Activated B cell treated with CpG ODN at 0.5 μM for 24 hours (primary cell): ENCODE data around the gene CABLES1. TPM values are rescaled to one million over a fixed set of nuclear protein-coding genes. Genes with fewer than 3 reads are reported as not detected.
"Not testable (repeated sequence)": the region's sequence is repeated elsewhere in the genome, so short reads cannot be mapped to it uniquely, and the experiment has no call there.

Experiments
- ATAC-seq: fragments of 200-7000 bp; cut with Tn5 transposase; one replicate; pipeline ENCODE4 v1.10.0; 2021; ENCODE audit warnings: low read depth, mild to moderate bottlenecking, moderate library complexity
- CTCF ChIA-PET: fragments of 350-600 bp; sonication (Branson Sonifier 250); formaldehyde crosslinking; loops from one replicate; lab custom pipeline; 2021; ENCODE audit warnings: antibody characterized with exemption; lab: Charles Lee
- POLR2A ChIA-PET: fragments of 350-600 bp; sonication (Branson Sonifier 250); formaldehyde crosslinking; loops from one replicate; lab custom pipeline; 2021; ENCODE audit warnings: antibody characterized with exemption; lab: Charles Lee
- DNase-seq: peaks from one replicate; pipeline ENCODE4 v3.0.0; 2022
- H3K27ac Mint-ChIP-seq: one replicate; pipeline ENCODE4 v1.8.0; 2020; ENCODE audit warnings: mixed read lengths
- H3K27me3 Mint-ChIP-seq: one replicate; pipeline ENCODE4 v1.8.0; 2021; ENCODE audit warnings: mixed read lengths
- H3K36me3 Mint-ChIP-seq: one replicate; pipeline ENCODE4 v1.8.0; 2021; ENCODE audit warnings: low read depth, mixed read lengths
- H3K4me1 Mint-ChIP-seq: one replicate; pipeline ENCODE4 v1.8.0; 2021; ENCODE audit warnings: mixed read lengths
- H3K4me3 Mint-ChIP-seq: one replicate; pipeline ENCODE4 v1.8.0; 2020; ENCODE audit warnings: mild to moderate bottlenecking, mixed read lengths
- H3K9me3 Mint-ChIP-seq: one replicate; pipeline ENCODE4 v1.8.0; 2020; ENCODE audit warnings: mixed read lengths
- intact Hi-C: fragments of 100-400 bp; cut with micrococcal nuclease; formaldehyde crosslinking; loops from one replicate; pipeline ENCODE4 v1.15.1; 2024
- total RNA-seq: library from RNA; stranded (reverse); gene quantifications from 2 replicates; pipeline ENCODE4 v1.2.3, GENCODE V29; 2022
- TF ChIP-seq, protein P1 (sequence below): fragments of 200-600 bp; IDR thresholded peaks from one replicate; pipeline ENCODE4 v1.8.0; 2022; ENCODE audit warnings: antibody characterized with exemption, mild to moderate bottlenecking

The CABLES1 gene
- total RNA-seq, 1 donor from 2014 or later = 32.3 TPM

DNA sequence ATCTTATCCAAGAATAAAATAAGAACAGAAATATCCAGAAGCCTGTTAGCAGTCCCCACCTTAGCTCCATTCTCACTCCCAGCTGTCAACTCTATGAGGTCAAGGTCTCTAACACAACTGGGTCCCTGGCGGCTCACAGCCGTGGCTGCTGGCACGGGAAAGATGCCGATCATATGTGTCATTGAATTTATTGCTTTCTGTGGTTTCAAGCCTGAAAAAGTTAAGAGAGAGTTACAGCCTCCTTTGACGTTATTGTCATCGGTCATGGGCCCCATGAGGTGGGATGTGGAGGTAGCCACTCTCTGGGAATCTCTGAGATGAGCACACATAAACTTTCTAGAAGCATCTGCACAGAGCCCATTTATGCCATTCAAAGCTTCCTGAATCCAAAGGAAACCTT, 28.7 kb upstream of the CABLES1 start:
- CTCF ChIA-PET = no interaction called here
- no peak overlapping the region for H3K27ac Mint-ChIP-seq
- POLR2A ChIA-PET = no interaction called here
- H3K27me3 Mint-ChIP-seq = peaks cover 13% of the 10 kb centered on the region
- DNase-seq = no peak
- H3K9me3 Mint-ChIP-seq = no peaks in the 10 kb centered on the region
- no peak for ATAC-seq
- TF ChIP-seq, protein P1, sequence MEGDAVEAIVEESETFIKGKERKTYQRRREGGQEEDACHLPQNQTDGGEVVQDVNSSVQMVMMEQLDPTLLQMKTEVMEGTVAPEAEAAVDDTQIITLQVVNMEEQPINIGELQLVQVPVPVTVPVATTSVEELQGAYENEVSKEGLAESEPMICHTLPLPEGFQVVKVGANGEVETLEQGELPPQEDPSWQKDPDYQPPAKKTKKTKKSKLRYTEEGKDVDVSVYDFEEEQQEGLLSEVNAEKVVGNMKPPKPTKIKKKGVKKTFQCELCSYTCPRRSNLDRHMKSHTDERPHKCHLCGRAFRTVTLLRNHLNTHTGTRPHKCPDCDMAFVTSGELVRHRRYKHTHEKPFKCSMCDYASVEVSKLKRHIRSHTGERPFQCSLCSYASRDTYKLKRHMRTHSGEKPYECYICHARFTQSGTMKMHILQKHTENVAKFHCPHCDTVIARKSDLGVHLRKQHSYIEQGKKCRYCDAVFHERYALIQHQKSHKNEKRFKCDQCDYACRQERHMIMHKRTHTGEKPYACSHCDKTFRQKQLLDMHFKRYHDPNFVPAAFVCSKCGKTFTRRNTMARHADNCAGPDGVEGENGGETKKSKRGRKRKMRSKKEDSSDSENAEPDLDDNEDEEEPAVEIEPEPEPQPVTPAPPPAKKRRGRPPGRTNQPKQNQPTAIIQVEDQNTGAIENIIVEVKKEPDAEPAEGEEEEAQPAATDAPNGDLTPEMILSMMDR = no peak
- H3K36me3 Mint-ChIP-seq = no peaks in the 10 kb centered on the region
- H3K4me3 Mint-ChIP-seq = no peak overlapping the region
- intact Hi-C loops = no loop called here
- H3K4me1 Mint-ChIP-seq = no peaks in the 10 kb centered on the region

DNA sequence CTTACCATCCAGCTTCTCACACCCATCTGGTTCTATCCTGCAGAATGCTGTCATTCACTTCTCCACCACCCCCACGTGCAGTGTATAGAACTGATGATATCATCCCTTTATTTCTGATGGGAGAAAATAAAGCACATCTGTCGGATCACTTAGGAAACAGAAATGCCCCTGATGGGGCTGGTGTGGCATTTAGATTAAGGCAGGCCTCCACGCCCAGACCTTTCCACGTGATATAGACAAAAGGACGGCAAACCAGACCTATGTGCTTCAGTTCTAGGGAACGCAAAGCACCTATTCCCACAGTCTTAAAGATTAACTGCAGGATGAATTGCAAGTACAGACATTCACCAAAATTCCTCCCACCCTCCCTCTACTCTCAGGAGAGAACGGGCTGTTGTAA, 27.6 kb upstream of the CABLES1 start:
- DNase-seq (no peak), ATAC-seq (no peak)
- no peak overlapping the region for H3K4me3 Mint-ChIP-seq
- intact Hi-C loops = no loop called here
- TF ChIP-seq, protein P1 = no peak
- no peaks in the 10 kb centered on the region for H3K36me3 Mint-ChIP-seq
- CTCF ChIA-PET = no interaction called here
- no peaks in the 10 kb centered on the region for H3K4me1 Mint-ChIP-seq
- H3K27ac Mint-ChIP-seq = no peak overlapping the region
- H3K9me3 Mint-ChIP-seq = peaks cover 3% of the 10 kb centered on the region
- POLR2A ChIA-PET = no interaction called here
- H3K27me3 Mint-ChIP-seq = peaks cover 13% of the 10 kb centered on the region

DNA sequence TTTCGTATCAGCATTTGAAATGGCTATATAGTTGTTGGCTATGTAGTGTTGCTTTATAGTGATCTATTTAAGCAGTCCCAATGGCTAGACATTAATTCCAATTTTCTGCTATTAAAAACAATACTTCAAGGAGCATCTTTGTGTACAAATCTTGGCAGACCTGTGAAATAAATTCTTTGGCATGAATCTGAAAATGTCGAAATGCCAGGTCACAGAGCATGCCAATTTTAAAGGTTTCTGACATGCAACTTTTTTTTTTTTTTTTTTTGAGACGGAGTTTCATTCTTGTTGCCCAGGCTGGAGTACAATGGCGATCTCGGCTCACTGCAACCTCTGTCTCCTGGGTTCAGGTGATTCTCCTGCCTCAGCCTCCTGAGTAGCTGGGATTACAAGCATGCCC, 26.8 kb upstream of the CABLES1 start:
- POLR2A ChIA-PET = no interaction called here
- ATAC-seq = no peak
- DNase-seq = no peak
- no peaks in the 10 kb centered on the region for H3K36me3 Mint-ChIP-seq
- intact Hi-C loops = no loop called here
- H3K9me3 Mint-ChIP-seq = peaks cover 3% of the 10 kb centered on the region
- H3K4me1 Mint-ChIP-seq = no peaks in the 10 kb centered on the region
- H3K27me3 Mint-ChIP-seq = peaks cover 13% of the 10 kb centered on the region
- no peak overlapping the region for H3K4me3 Mint-ChIP-seq
- no peak overlapping the region for H3K27ac Mint-ChIP-seq
- TF ChIP-seq, protein P1 = no peak
- CTCF ChIA-PET = no interaction called here

DNA sequence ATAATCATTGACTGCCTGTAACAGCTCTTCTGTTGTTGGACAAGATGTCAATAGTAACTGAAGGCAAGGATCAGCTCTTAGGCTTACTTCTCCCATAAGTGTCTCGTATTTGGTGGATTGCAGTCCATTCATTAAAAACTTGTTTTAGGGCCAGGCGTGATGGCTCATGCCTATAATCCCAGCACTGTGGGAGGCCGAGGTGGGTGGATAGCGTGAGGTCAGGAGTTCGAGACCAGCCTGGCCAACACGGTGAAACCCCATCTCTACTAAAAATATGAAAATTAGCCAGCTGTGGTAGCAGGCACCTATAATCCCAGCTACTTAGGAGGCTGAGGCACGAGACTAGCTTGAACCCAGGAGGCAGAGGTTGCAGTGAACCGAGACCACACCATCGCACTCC, 26.1 kb upstream of the CABLES1 start:
- H3K4me1 Mint-ChIP-seq, POLR2A ChIA-PET, DNase-seq, CTCF ChIA-PET, ATAC-seq, intact Hi-C loops, H3K27ac Mint-ChIP-seq, H3K4me3 Mint-ChIP-seq, H3K9me3 Mint-ChIP-seq, H3K36me3 Mint-ChIP-seq: not testable (repeated sequence)
- peaks cover 13% of the 10 kb centered on the region for H3K27me3 Mint-ChIP-seq

DNA sequence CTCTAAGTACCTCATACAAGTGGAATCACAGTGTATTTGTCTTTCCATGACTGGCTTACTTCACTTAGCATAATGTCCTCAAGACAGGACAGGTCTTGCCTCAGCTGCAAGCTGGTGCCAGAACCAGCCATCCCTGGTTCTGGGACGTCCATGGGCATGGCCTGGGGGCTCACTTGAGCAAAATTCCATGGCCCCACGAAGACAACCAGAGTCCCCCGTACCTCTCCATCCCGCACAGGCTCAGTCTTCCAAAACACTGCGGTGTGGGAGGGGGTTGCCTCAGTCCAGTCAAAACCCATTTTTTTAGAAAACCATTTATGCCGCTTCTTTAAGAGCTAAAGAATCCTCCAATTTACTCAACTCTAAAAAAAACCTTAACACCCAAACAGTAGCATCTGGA, 21.7 kb upstream of the CABLES1 start:
- Mint-ChIP-seq H3K27ac (no peak overlapping the region), H3K36me3 (no peaks in the 10 kb centered on the region), H3K27me3 (peaks cover 7% of the 10 kb centered on the region), H3K4me1 (peaks cover 8% of the 10 kb centered on the region), H3K4me3 (no peak overlapping the region), H3K9me3 (peaks cover 3% of the 10 kb centered on the region)
- TF ChIP-seq, protein P1 = no peak
- ChIA-PET CTCF (no interaction called here), POLR2A (no interaction called here)
- intact Hi-C loops = no loop called here
- no peak for DNase-seq
- no peak for ATAC-seq
